Esophagus muscularis mucosa (tissue), 3 donors: ENCODE data around the gene FOXP2.

Source experiments
- POLR2A ChIP-seq: fragments of 450-650 bp; IDR thresholded peaks from one replicate; pipeline ENCODE4 v1.6.1; 2017; ENCODE audit warnings: antibody characterized with exemption, moderate library complexity, mild to moderate bottlenecking, low read depth
- TF ChIP-seq, protein P1 (sequence below), 3 experiments: fragments of 200-600 bp in 2 of 3; fragments of 450-650 bp in 1 of 3; sonication (generic) in 2 of 3; IDR thresholded peaks; one replicate each; pipeline ENCODE4 v1.5.1; 2017 to 2019; ENCODE audit warnings: antibody characterized with exemption in 3 of 3, mild to moderate bottlenecking in 2 of 3, moderate library complexity in 1 of 3

DNA sequence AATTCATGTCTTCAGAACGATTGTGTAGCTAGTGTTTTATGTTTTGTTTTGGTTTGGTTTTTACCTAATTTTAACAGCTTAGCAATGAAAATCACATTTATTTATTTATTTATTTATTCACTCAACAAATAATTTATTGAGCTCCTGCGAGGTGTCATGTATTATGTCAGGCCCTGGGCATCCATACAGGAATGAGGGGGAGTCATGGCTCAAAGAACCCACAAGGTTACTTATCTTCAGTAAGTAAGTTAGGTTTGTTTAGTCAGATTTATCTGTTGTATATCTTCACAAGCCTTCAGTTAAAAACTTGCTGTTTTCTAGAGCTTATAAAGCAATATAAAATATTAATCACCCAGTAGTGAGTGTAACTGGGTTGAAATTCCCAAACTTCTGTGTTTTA lies 45.4 kb downstream of the FOXP2 start:
- TF ChIP-seq, protein P1, sequence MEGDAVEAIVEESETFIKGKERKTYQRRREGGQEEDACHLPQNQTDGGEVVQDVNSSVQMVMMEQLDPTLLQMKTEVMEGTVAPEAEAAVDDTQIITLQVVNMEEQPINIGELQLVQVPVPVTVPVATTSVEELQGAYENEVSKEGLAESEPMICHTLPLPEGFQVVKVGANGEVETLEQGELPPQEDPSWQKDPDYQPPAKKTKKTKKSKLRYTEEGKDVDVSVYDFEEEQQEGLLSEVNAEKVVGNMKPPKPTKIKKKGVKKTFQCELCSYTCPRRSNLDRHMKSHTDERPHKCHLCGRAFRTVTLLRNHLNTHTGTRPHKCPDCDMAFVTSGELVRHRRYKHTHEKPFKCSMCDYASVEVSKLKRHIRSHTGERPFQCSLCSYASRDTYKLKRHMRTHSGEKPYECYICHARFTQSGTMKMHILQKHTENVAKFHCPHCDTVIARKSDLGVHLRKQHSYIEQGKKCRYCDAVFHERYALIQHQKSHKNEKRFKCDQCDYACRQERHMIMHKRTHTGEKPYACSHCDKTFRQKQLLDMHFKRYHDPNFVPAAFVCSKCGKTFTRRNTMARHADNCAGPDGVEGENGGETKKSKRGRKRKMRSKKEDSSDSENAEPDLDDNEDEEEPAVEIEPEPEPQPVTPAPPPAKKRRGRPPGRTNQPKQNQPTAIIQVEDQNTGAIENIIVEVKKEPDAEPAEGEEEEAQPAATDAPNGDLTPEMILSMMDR (IDR thresholded peaks at IDR 0.05), result no peak
- no peak for TF ChIP-seq POLR2A
